ENCODE data around the gene BIVM.

The BIVM gene

GRCh38 chr13:102774214-102774568, 24.7 kb upstream of the BIVM start:
- TF ChIP-seq GLIS3 (CRISPR knock-in tag; IDR thresholded peaks at IDR 0.05) (no peak), ARNTL (CRISPR knock-in tag; IDR thresholded peaks at IDR 0.05; ENCODE audit: borderline replicate concordance, low read depth) (no peak), ZFP3 (CRISPR knock-in tag; IDR thresholded peaks at IDR 0.05) (no peak; the same call in 1 of the 2 replicates)
- no peak for ATAC-seq

GRCh38 chr13:102774591-102775520, 24.1 kb upstream of the BIVM start:
- ATAC-seq: no peak
- TF ChIP-seq CREB5 (CRISPR knock-in tag; IDR thresholded peaks at IDR 0.05; ENCODE audit: low read depth) (no peak), TOX (CRISPR knock-in tag; IDR thresholded peaks at IDR 0.05; ENCODE audit: borderline replicate concordance) (no peak), ZNF70 (CRISPR knock-in tag; IDR thresholded peaks at IDR 0.05) (no peak), RARB (CRISPR knock-in tag; IDR thresholded peaks at IDR 0.05) (no peak), ZC3H10 (CRISPR knock-in tag; IDR thresholded peaks at IDR 0.05) (no peak), ARNTL (CRISPR knock-in tag; IDR thresholded peaks at IDR 0.05; ENCODE audit: borderline replicate concordance, low read depth) (no peak), BACH2 (CRISPR knock-in tag; IDR thresholded peaks at IDR 0.05; ENCODE audit: borderline replicate concordance) (no peak), CSDC2 (CRISPR knock-in tag; IDR thresholded peaks at IDR 0.05) (no peak), ZFP30 (CRISPR knock-in tag; IDR thresholded peaks at IDR 0.05) (no peak), POU6F1 (CRISPR knock-in tag; IDR thresholded peaks at IDR 0.05; ENCODE audit: borderline replicate concordance, low read depth) (no peak), OSR1 (CRISPR knock-in tag; IDR thresholded peaks at IDR 0.05) (no peak), GLIS3 (CRISPR knock-in tag; IDR thresholded peaks at IDR 0.05) (no peak), ZFP3 (CRISPR knock-in tag; IDR thresholded peaks at IDR 0.05) (no peak), ZNF565 (CRISPR knock-in tag; conservative IDR thresholded peaks at IDR 0.05; ENCODE audit: low read depth) (no peak), PPARA (CRISPR knock-in tag; IDR thresholded peaks at IDR 0.05; ENCODE audit: borderline replicate concordance) (no peak), ESRRG (CRISPR knock-in tag; IDR thresholded peaks at IDR 0.05) (no peak), SNAI2 (CRISPR knock-in tag; IDR thresholded peaks at IDR 0.05) (no peak), ISL1 (CRISPR knock-in tag; IDR thresholded peaks at IDR 0.05) (no peak), ZNF8 (CRISPR knock-in tag; IDR thresholded peaks at IDR 0.05) (no peak)

- TF ChIP-seq RARB (CRISPR knock-in tag; IDR thresholded peaks at IDR 0.05) (no peak), TCF4 (CRISPR knock-in tag; IDR thresholded peaks at IDR 0.05; ENCODE audit: borderline replicate concordance) (no peak), ARNTL (CRISPR knock-in tag; IDR thresholded peaks at IDR 0.05; ENCODE audit: borderline replicate concordance, low read depth) (no peak), ZNF70 (CRISPR knock-in tag; IDR thresholded peaks at IDR 0.05) (no peak), PPARA (CRISPR knock-in tag; IDR thresholded peaks at IDR 0.05; ENCODE audit: borderline replicate concordance) (no peak), ZNF565 (CRISPR knock-in tag; conservative IDR thresholded peaks at IDR 0.05; ENCODE audit: low read depth) (no peak), TSHZ2 (CRISPR knock-in tag; IDR thresholded peaks at IDR 0.05) (no peak), PATZ1 (CRISPR knock-in tag; IDR thresholded peaks at IDR 0.05; ENCODE audit: borderline replicate concordance) (no peak), ZFP3 (CRISPR knock-in tag; IDR thresholded peaks at IDR 0.05) (no peak), TOX (CRISPR knock-in tag; IDR thresholded peaks at IDR 0.05; ENCODE audit: borderline replicate concordance) (no peak), OSR1 (CRISPR knock-in tag; IDR thresholded peaks at IDR 0.05) (no peak), CSRNP3 (CRISPR knock-in tag; IDR thresholded peaks at IDR 0.05) (no peak), ZC3H10 (CRISPR knock-in tag; IDR thresholded peaks at IDR 0.05) (no peak), ZFP30 (CRISPR knock-in tag; IDR thresholded peaks at IDR 0.05) (no peak), ESRRG (CRISPR knock-in tag; IDR thresholded peaks at IDR 0.05) (no peak), ISL1 (CRISPR knock-in tag; IDR thresholded peaks at IDR 0.05) (no peak), SNAI2 (CRISPR knock-in tag; IDR thresholded peaks at IDR 0.05) (no peak), ZNF8 (CRISPR knock-in tag; IDR thresholded peaks at IDR 0.05) (no peak)
- ATAC-seq: no peak
Measured at GRCh38 chr13:102776271-102776670, 22.6 kb upstream of the BIVM start.

Data from SK-N-SH treated with all-trans-retinoic acid at 6 μM for 48 hours (cell line).